K562 (cell line): ENCODE results near the gene VAC14. TPM values are rescaled to one million over a fixed set of nuclear protein-coding genes. Genes with fewer than 3 reads are reported as not detected.

Experiments used
- ATAC-seq: fragments of 200-7000 bp; cut with Tn5 transposase; 3 replicates; pipeline ENCODE4 v1.9.1; 2020; ENCODE audit warnings: moderate library complexity
- BruUV-seq: library from RNA; stranded (reverse); fragments of 400-500 nt; replicated peaks from 2 replicates; lab custom pipeline; 2021; lab: Mats Ljungman, UMichigan
- CTCF ChIA-PET: fragments of 300-600 bp; formaldehyde crosslinking; extraction: SDS; loops from one replicate; lab custom pipeline; 2021; ENCODE audit warnings: low intra/inter-chr PET ratio; lab: Yijun Ruan, JAX
- POLR2A ChIA-PET: fragments of 300-600, 350-650 bp; sonication (Branson Sonifier 250); formaldehyde crosslinking; extraction: SDS; loops from one replicate; lab custom pipeline; 2021; ENCODE audit warnings: antibody characterized with exemption, inconsistent platforms; lab: Yijun Ruan, JAX
- DNase-seq, 4 experiments: peaks; one replicate each; pipeline versions ENCODE4 v3.0.0 to v3.0.0-alpha.2; 2011 to 2018; ENCODE audit warnings: low spot score in 3 of 4, mixed read lengths in 3 of 4; ENCODE audit errors: extremely low read depth in 1 of 4
- FAIRE-seq: peaks from 2 replicates; lab custom pipeline; 2011; peaks lifted over from hg19 to GRCh38; lab: Jason Lieb, UNC
- H2AFZ ChIP-seq: 2 replicates; pipeline ENCODE4 v1.6.0; 2011; ENCODE audit warnings: low read depth, low read length, control low read depth, inconsistent platforms
- H3K27ac ChIP-seq: fragments of 200-600 bp; 3 replicates; pipeline ENCODE4 v1.8.0; 2011; ENCODE audit warnings: low read depth, mild to moderate bottlenecking, control low read depth, inconsistent platforms, low read length, moderate library complexity, mixed read lengths; ENCODE audit errors: extremely low read depth
- H3K27me3 ChIP-seq, 2 experiments: fragments of 300-600 bp in 1 of 2; 2 replicates in 1 of 2; 3 replicates in 1 of 2; pipeline versions ENCODE4 v1.6.0 to v1.8.0; 2011; ENCODE audit warnings: inconsistent platforms in 2 of 2, low read length in 2 of 2, mild to moderate bottlenecking in 1 of 2, mixed read lengths in 1 of 2, moderate library complexity in 1 of 2; ENCODE audit not compliant: control insufficient read depth in 2 of 2, insufficient read depth in 2 of 2
- H3K36me3 ChIP-seq: fragments of 300-600 bp; 3 replicates; pipeline ENCODE4 v1.8.0; 2011; ENCODE audit warnings: mild to moderate bottlenecking, low read length, inconsistent platforms; ENCODE audit not compliant: control insufficient read depth, insufficient read depth
- H3K4me1 ChIP-seq, 2 experiments: fragments of 200-600 bp in 1 of 2; replicated peaks in 1 of 2; 2 replicates in 1 of 2; 3 replicates in 1 of 2; pipeline versions ENCODE4 v1.5.1 to v1.8.0; 2011; ENCODE audit warnings: inconsistent platforms in 2 of 2, low read length in 2 of 2, mild to moderate bottlenecking in 1 of 2, mixed read lengths in 1 of 2, moderate library complexity in 1 of 2; ENCODE audit not compliant: control insufficient read depth in 2 of 2, insufficient read depth in 2 of 2
- H3K4me2 ChIP-seq: 2 replicates; pipeline ENCODE4 v1.6.1; 2011; ENCODE audit warnings: low read length, control low read depth, inconsistent platforms, mixed read lengths; ENCODE audit not compliant: insufficient read depth
- H3K4me3 ChIP-seq: fragments of 200-600 bp; sonication (generic), shearing (Covaris generic); 2 replicates; pipeline ENCODE4 v1.5.1; 2016; ENCODE audit warnings: control low read depth, inconsistent platforms
- H3K79me2 ChIP-seq: fragments of 200-600 bp; 3 replicates; pipeline ENCODE4 v1.8.0; 2011; ENCODE audit warnings: low read length, inconsistent platforms; ENCODE audit not compliant: control insufficient read depth, insufficient read depth
- H3K9ac ChIP-seq, 2 experiments: 2 replicates each; pipeline versions ENCODE4 v1.6.0 to v1.6.1; 2011; ENCODE audit warnings: low read depth in 2 of 2, low read length in 2 of 2, control low read depth in 1 of 2, inconsistent platforms in 1 of 2, mild to moderate bottlenecking in 1 of 2, mixed read lengths in 1 of 2; ENCODE audit not compliant: insufficient read depth in 1 of 2
- H3K9me1 ChIP-seq: one replicate; pipeline ENCODE4 v1.6.0; 2011; ENCODE audit warnings: inconsistent platforms, mild to moderate bottlenecking, low read length, moderate library complexity; ENCODE audit not compliant: control insufficient read depth, insufficient read depth
- H3K9me3 ChIP-seq: replicated peaks from 2 replicates; pipeline ENCODE4 v1.5.1; 2011; ENCODE audit warnings: low read depth, low read length, inconsistent platforms; ENCODE audit not compliant: control insufficient read depth, insufficient read depth
- H4K20me1 ChIP-seq: replicated peaks from 2 replicates; pipeline ENCODE4 v1.6.1; 2011; ENCODE audit warnings: low read length, inconsistent platforms, mixed read lengths; ENCODE audit not compliant: control insufficient read depth, insufficient read depth
- FOXP1 ChIP-seq: sonication (generic); formaldehyde crosslinking; IDR thresholded peaks from 2 replicates; pipeline ENCODE4 v1.8.0; 2022; ENCODE audit warnings: mild to moderate bottlenecking, missing genetic modification reagents
- MAZ ChIP-seq, 2 experiments: fragments of 450-650 bp in 1 of 2; sonication (generic) in 1 of 2; formaldehyde crosslinking; IDR thresholded peaks in 1 of 2; conservative IDR thresholded peaks in 1 of 2; 2 replicates each; pipeline versions ENCODE4 v1.4.0 to v1.5.0; 2020; ENCODE audit warnings: mild to moderate bottlenecking in 1 of 2, missing genetic modification reagents in 1 of 2
- RFX1 ChIP-seq: fragments of 450-650 bp; IDR thresholded peaks from 2 replicates; pipeline ENCODE4 v1.6.1; 2016; ENCODE audit warnings: mild to moderate bottlenecking, moderate library complexity
- SAFB ChIP-seq: fragments of 200-400 bp; formaldehyde crosslinking; IDR thresholded peaks from 2 replicates; pipeline ENCODE4 v1.6.1; 2017; ENCODE audit warnings: low read depth, low read length, borderline replicate concordance
- ZHX1 ChIP-seq: fragments of 150-350 bp; conservative IDR thresholded peaks from 2 replicates; pipeline ENCODE4 v1.6.1; 2014; ENCODE audit warnings: low read length
- ZNF282 ChIP-seq: sonication (generic); formaldehyde crosslinking; IDR thresholded peaks from 2 replicates; pipeline ENCODE4 v1.8.1; 2023; ENCODE audit warnings: missing genetic modification reagents
- ZNF3 ChIP-seq: fragments of 250-450 bp; sonication (Bioruptor Pico); IDR thresholded peaks from 2 replicates; pipeline ENCODE4 v1.5.0; 2021; ENCODE audit warnings: mild to moderate bottlenecking, moderate library complexity
- ZNF707 ChIP-seq: fragments of 250-450 bp; sonication (Bioruptor Pico); conservative IDR thresholded peaks from 2 replicates; pipeline ENCODE4 v1.8.0; 2022; ENCODE audit warnings: inconsistent platforms, mild to moderate bottlenecking, moderate library complexity
- WGBS: fragments of 100-300 bp; shearing (Covaris generic); methylation state at CpG from one replicate; pipeline ENCODE4 v1.1.6; 2016; ENCODE audit warnings: low coverage, mixed read lengths; ENCODE audit not compliant: insufficient coverage; ENCODE audit errors: missing lambda C conversion rate; 5-methylcytosine and 5-hydroxymethylcytosine counted together
- in situ Hi-C: fragments of 300-500 bp; cut with MboI; formaldehyde crosslinking; loops from 4 replicates; pipeline ENCODE4 v1.15.0; 2018; ENCODE audit warnings: inconsistent platforms, mixed read lengths
- intact Hi-C: fragments of 100-400 bp; cut with micrococcal nuclease; formaldehyde crosslinking; loops from 2 replicates; pipeline ENCODE4 v1.14.2; 2022
- polyA plus RNA-seq, 8 experiments: library from polyadenylated mRNA; depleted of rRNA in 4 of 8; stranded (reverse) in 5 of 8; unstranded in 3 of 8; fragments of >200 nt; fragmentation: Nextera tagmentation in 2 of 8; fragmentation: Illumina TruSeq in 1 of 8; extraction: Ambion mirVana in 2 of 8; extraction: Trizol in 1 of 8; gene quantifications; 2 replicates each; pipeline versions ENCODE4 v1.2.1 to v1.2.3, GENCODE V29; 2011 to 2014; ENCODE audit warnings: inconsistent platforms in 1 of 8, missing spikeins in 1 of 8
- total RNA-seq, 7 experiments: library from RNA; depleted of rRNA in 6 of 7; stranded (reverse); fragments of >200 nt in 6 of 7; fragmentation: Illumina TruSeq in 2 of 7; extraction: Trizol in 2 of 7; gene quantifications; 2 replicates each; pipeline versions ENCODE4 v1.2.1 to v1.2.3, GENCODE V29; 2011 to 2021; ENCODE audit warnings: low replicate concordance in 1 of 7

The VAC14 gene
- total and polyA plus RNA-seq, 9 of the 15 experiments (the other 6 are each of a cell fraction or from before 2014, with no cell fraction given): 1.3 to 41.6 (median 26.6) TPM

- in situ Hi-C loops: no loop called here
- Histone ChIP-seq H3K4me2 (no peak overlapping the region), H3K9ac (no peak overlapping the region), H3K4me3 (no peak overlapping the region), H3K36me3 (peaks cover 91% of the 10 kb centered on the region; the same call in 2 of the 3 replicates), H3K27me3 (no peaks in the 10 kb centered on the region), H3K27ac (no peak overlapping the region), H3K9me3 (no peaks in the 10 kb centered on the region), H3K4me1 (peaks cover 0 to 30% of the 10 kb centered on the region in 2 experiments; a peak in 2 of 5 replicates), H4K20me1 (peaks cover 4% of the 10 kb centered on the region; the same call in 1 of the 2 replicates), H3K79me2 (peaks cover 19% of the 10 kb centered on the region), H2AFZ (no peak overlapping the region), H3K9me1 (no peaks in the 10 kb centered on the region)
- no peak for DNase-seq
- 95% methylated on average over 15 of the region's 15 CpGs for WGBS
- ATAC-seq: no peak
- no peak for TF ChIP-seq ZNF282 (CRISPR knock-in tag)
- TF ChIP-seq MAZ (CRISPR knock-in tag; conservative IDR thresholded peaks at IDR 0.05 in 1 of 2, IDR thresholded peaks at IDR 0.05 in 1 of 2): no peak
- no peak for TF ChIP-seq SAFB
- TF ChIP-seq ZNF707: no peak
- TF ChIP-seq FOXP1 (CRISPR knock-in tag): no peak
- TF ChIP-seq RFX1: no peak
- no peak for TF ChIP-seq ZNF3 (CRISPR knock-in tag)
- no peak for TF ChIP-seq ZHX1
- FAIRE-seq: no peak
- POLR2A ChIA-PET: interaction anchor here (0.7 to 1.0 kb wide), 2 partner anchors 18 to 114 kb away, joined by 3 read pairs; no protein-coding TSS in a partner anchor
- BruUV-seq: no TSS peak
- CTCF ChIA-PET: no interaction called here
- intact Hi-C loops: no loop called here
These were observed 123.3 kb downstream of the VAC14 start for GRCh38 chr16:70677499-70678120.
